PC-3 (cell line): ENCODE measurements around the gene ZC3H6. TPM values are rescaled to one million over a fixed set of nuclear protein-coding genes. Genes with fewer than 3 reads are reported as not detected.

Experiments used
- ATAC-seq: fragments of 200-7000 bp; cut with Tn5 transposase; 2 replicates; pipeline ENCODE4 v1.9.1; 2020; ENCODE audit warnings: mild to moderate bottlenecking, moderate library complexity
- BruUV-seq: library from RNA; stranded (reverse); fragments of 400-500 nt; replicated peaks from 2 replicates; lab custom pipeline; 2021; lab: Mats Ljungman, UMichigan
- CTCF ChIA-PET: fragments of 300-600 bp; sonication (Branson Sonifier 250); formaldehyde crosslinking; loops from one replicate; lab custom pipeline; 2022; ENCODE audit warnings: antibody characterized with exemption; lab: Charles Lee
- POLR2A ChIA-PET: fragments of 300-600 bp; sonication (Branson Sonifier 250); formaldehyde crosslinking; loops from one replicate; lab custom pipeline; 2022; ENCODE audit warnings: antibody characterized with exemption; ENCODE audit not compliant: unreplicated experiment; lab: Charles Lee
- DNase-seq: peaks from one replicate; pipeline ENCODE4 v3.0.0-alpha.2; 2015
- H2AFZ ChIP-seq: fragments of 300-600 bp; sonication (generic); 2 replicates; pipeline ENCODE4 v1.6.0; 2016; ENCODE audit warnings: antibody characterized with exemption, low read length
- H3F3A ChIP-seq: fragments of 300-600 bp; sonication (generic); one replicate; pipeline ENCODE4 v1.6.0; 2017; ENCODE audit warnings: antibody characterized with exemption, low read length, control low read depth, mild to moderate bottlenecking; ENCODE audit not compliant: unreplicated experiment
- H3K27ac ChIP-seq: fragments of 300-600 bp; sonication (generic); 2 replicates; pipeline ENCODE4 v1.5.1; 2016; ENCODE audit warnings: mild to moderate bottlenecking, low read length
- H3K27me3 ChIP-seq: fragments of 300-600 bp; sonication (generic); 2 replicates; pipeline ENCODE4 v1.6.1; 2016; ENCODE audit warnings: low read length, mixed read lengths
- H3K36me3 ChIP-seq: fragments of 300-600 bp; sonication (generic); 2 replicates; pipeline ENCODE4 v1.6.1; 2016; ENCODE audit warnings: low read depth, mixed run types, low read length, mixed read lengths
- H3K4me1 ChIP-seq: fragments of 300-600 bp; sonication (generic); 2 replicates; pipeline ENCODE4 v1.5.1; 2016; ENCODE audit warnings: low read length; ENCODE audit not compliant: insufficient read depth
- H3K4me2 ChIP-seq: fragments of 300-600 bp; sonication (generic); 2 replicates; pipeline ENCODE4 v1.6.0; 2016; ENCODE audit warnings: low read length
- H3K4me3 ChIP-seq: fragments of 300-600 bp; sonication (generic); 2 replicates; pipeline ENCODE4 v1.5.1; 2016; ENCODE audit warnings: mild to moderate bottlenecking, low read length, mixed read lengths
- H3K79me2 ChIP-seq: fragments of 300-600 bp; sonication (generic); 2 replicates; pipeline ENCODE4 v1.6.1; 2017; ENCODE audit warnings: low read length, mixed read lengths
- H3K9ac ChIP-seq: fragments of 300-600 bp; sonication (generic); 2 replicates; pipeline ENCODE4 v1.6.0; 2016; ENCODE audit warnings: mild to moderate bottlenecking, low read length
- H3K9me2 ChIP-seq: fragments of 300-600 bp; sonication (generic); replicated peaks from 2 replicates; pipeline ENCODE4 v1.6.1; 2016; ENCODE audit warnings: mixed run types, low read length, mixed read lengths
- H3K9me3 ChIP-seq: fragments of 300-600 bp; sonication (generic); 2 replicates; pipeline ENCODE4 v1.6.1; 2016; ENCODE audit warnings: low read length, mixed read lengths
- H4K20me1 ChIP-seq: fragments of 300-600 bp; sonication (generic); 2 replicates; pipeline ENCODE4 v1.6.1; 2016; ENCODE audit warnings: low read length, mixed read lengths
- EZH2 ChIP-seq: fragments of 300-600 bp; sonication (generic); IDR thresholded peaks from one replicate; pipeline ENCODE4 v1.6.1; 2017; ENCODE audit warnings: antibody characterized with exemption, mild to moderate bottlenecking, low read length; ENCODE audit not compliant: unreplicated experiment
- EZH2phosphoT487 ChIP-seq: fragments of 300-600 bp; sonication (generic); IDR thresholded peaks from 2 replicates; pipeline ENCODE4 v1.6.1; 2018; ENCODE audit warnings: mild to moderate bottlenecking, antibody characterized with exemption, low read length, borderline replicate concordance
- intact Hi-C: fragments of 100-400 bp; cut with micrococcal nuclease; formaldehyde crosslinking; loops from 2 replicates; pipeline ENCODE4 v1.9.0; 2023
- total RNA-seq: library from RNA; depleted of rRNA; stranded (reverse); fragments of >200 nt; gene quantifications from 2 replicates; pipeline ENCODE4 v1.2.3, GENCODE V29; 2014
- TF ChIP-seq, protein P1 (sequence below): fragments of 300-600 bp; sonication (generic); conservative IDR thresholded peaks from 2 replicates; pipeline ENCODE4 v1.5.1; 2017; ENCODE audit warnings: antibody characterized with exemption, low read depth, mild to moderate bottlenecking, low read length

The ZC3H6 gene
- total RNA-seq, 1 experiment from 2014 or later: 1.3 TPM

DNA sequence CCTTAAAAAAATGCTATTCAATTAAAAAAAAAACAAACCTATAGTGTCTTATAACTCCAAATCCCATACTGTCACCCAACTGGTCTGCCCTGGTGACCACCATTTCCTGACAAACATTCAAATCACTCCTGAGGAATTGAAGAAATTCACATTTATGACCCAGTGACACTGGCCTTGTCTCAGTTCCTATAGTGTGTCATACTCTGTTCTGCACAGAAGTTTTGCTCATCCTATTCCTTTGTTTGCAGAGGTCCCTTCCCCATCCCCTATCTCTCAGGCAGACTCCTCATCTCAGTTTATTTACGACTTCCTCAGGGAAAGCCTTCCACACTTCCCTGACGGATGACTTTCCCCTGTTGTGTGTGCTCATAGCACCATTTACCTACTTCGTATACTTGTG, 14.7 kb downstream of the ZC3H6 start:
- TF ChIP-seq EZH2phosphoT487 (no peak), EZH2 (no peak)
- TF ChIP-seq, protein P1, sequence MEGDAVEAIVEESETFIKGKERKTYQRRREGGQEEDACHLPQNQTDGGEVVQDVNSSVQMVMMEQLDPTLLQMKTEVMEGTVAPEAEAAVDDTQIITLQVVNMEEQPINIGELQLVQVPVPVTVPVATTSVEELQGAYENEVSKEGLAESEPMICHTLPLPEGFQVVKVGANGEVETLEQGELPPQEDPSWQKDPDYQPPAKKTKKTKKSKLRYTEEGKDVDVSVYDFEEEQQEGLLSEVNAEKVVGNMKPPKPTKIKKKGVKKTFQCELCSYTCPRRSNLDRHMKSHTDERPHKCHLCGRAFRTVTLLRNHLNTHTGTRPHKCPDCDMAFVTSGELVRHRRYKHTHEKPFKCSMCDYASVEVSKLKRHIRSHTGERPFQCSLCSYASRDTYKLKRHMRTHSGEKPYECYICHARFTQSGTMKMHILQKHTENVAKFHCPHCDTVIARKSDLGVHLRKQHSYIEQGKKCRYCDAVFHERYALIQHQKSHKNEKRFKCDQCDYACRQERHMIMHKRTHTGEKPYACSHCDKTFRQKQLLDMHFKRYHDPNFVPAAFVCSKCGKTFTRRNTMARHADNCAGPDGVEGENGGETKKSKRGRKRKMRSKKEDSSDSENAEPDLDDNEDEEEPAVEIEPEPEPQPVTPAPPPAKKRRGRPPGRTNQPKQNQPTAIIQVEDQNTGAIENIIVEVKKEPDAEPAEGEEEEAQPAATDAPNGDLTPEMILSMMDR: no peak
- H3K27ac ChIP-seq: no peak overlapping the region
- H3K79me2 ChIP-seq: no peaks in the 10 kb centered on the region
- ChIA-PET POLR2A (no interaction called here), CTCF (no interaction called here)
- H3K9ac ChIP-seq: no peak overlapping the region
- H3K9me2 ChIP-seq: no peaks in the 10 kb centered on the region
- H3K4me1 ChIP-seq: 0 out of 2 replicates have a peak, but pooled peaks cover 6% of the 10 kb centered on the region
- H2AFZ ChIP-seq: no peak overlapping the region
- H3K4me3 ChIP-seq: no peak overlapping the region
- no TSS peak for BruUV-seq
- no peaks in the 10 kb centered on the region for H3F3A ChIP-seq
- H4K20me1 ChIP-seq: no peaks in the 10 kb centered on the region
- intact Hi-C loops: no loop called here
- no peaks in the 10 kb centered on the region for H3K9me3 ChIP-seq
- H3K36me3 ChIP-seq: no peaks in the 10 kb centered on the region
- peak; percentile 53 for DNase-seq
- ATAC-seq: peak; percentile 58
- H3K4me2 ChIP-seq: no peak overlapping the region
- no peaks in the 10 kb centered on the region for H3K27me3 ChIP-seq

DNA sequence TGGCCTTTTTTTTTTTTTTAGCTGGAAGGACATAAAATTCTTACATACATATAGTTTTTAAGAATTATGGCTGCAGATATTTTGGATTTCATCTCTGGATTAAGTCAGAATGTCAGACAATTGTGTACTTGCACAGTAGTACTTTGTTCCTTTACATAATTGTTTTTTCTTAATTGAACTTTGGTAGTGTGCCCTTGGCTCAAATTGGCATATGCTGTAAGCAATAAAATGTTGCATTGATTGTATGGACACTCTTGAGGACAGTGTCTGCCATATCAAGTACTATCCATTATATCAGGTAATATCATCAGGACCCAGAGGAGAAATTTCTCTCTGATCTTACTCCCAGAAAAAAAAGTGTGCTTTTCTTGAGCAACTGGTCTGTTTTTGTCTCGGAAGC, 15.3 kb downstream of the ZC3H6 start:
- Histone ChIP-seq H3K4me2 (no peak overlapping the region), H3F3A (no peaks in the 10 kb centered on the region), H2AFZ (no peak overlapping the region), H3K27ac (no peak overlapping the region), H3K79me2 (no peaks in the 10 kb centered on the region), H3K9me2 (no peaks in the 10 kb centered on the region), H3K4me1 (0 out of 2 replicates have a peak, but pooled peaks cover 6% of the 10 kb centered on the region), H3K9ac (no peak overlapping the region), H3K4me3 (no peak overlapping the region), H3K36me3 (no peaks in the 10 kb centered on the region), H3K27me3 (no peaks in the 10 kb centered on the region), H4K20me1 (no peaks in the 10 kb centered on the region), H3K9me3 (no peaks in the 10 kb centered on the region)
- intact Hi-C loops: no loop called here
- ChIA-PET POLR2A (no interaction called here), CTCF (no interaction called here)
- BruUV-seq: no TSS peak
- DNase-seq (no peak), ATAC-seq (no peak)
- TF ChIP-seq EZH2phosphoT487: no peak
- TF ChIP-seq, protein P1: no peak

DNA sequence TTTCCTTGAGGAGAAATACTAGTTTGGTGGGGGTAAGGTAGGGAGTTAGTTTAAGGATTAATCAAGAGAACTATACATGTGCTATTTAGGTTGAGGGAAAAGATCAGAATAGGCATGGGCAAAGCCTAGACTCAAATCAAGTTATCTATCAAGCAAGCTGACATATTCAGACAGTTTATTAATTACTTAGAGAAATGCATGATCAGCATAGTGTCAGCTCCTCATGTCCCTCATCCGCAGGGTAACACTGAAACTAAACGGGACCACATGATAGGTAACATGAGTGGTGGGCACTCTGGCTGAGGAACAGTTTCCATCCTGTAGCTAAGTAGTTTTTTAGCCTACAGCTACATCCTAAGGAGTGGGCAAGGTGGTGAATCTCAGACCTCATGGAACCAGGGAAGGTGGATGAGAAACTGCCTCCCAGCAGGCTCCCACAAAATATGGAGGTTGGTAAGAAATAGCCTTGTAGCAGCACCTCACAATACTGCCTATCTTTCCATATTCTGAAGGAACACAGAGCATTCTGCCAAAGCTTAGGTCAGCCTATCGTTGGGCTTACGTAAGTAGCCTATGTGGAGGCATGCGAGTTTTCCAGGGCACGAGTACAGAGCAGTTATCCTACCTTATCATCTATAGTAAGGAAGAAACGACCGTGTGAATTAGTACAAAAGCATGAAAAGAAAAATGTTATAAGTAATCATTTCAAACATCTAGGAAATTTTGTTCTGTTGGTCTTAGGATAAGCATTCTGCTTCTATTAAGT, 18.4 kb downstream of the ZC3H6 start:
- H4K20me1 ChIP-seq: no peaks in the 10 kb centered on the region
- no peak overlapping the region for H2AFZ ChIP-seq
- ChIA-PET POLR2A (no interaction called here), CTCF (no interaction called here)
- intact Hi-C loops: no loop called here
- ATAC-seq: no peak
- H3K4me1 ChIP-seq: 0 out of 2 replicates have a peak, but pooled peaks cover 6% of the 10 kb centered on the region
- no peak for DNase-seq
- no peaks in the 10 kb centered on the region for H3K27me3 ChIP-seq
- no peak overlapping the region for H3K9ac ChIP-seq
- no peaks in the 10 kb centered on the region for H3K9me3 ChIP-seq
- no peaks in the 10 kb centered on the region for H3K9me2 ChIP-seq
- no peaks in the 10 kb centered on the region for H3F3A ChIP-seq
- H3K79me2 ChIP-seq: no peaks in the 10 kb centered on the region
- TF ChIP-seq, protein P1: no peak
- TF ChIP-seq EZH2 (no peak), EZH2phosphoT487 (no peak)
- no peak overlapping the region for H3K27ac ChIP-seq
- H3K4me3 ChIP-seq: no peak overlapping the region
- H3K4me2 ChIP-seq: no peak overlapping the region
- H3K36me3 ChIP-seq: no peaks in the 10 kb centered on the region
- no TSS peak for BruUV-seq
